Bronchus fibroblast of lung (primary cell): ENCODE data around the gene LSMEM2. TPM values are rescaled to one million over a fixed set of nuclear protein-coding genes. Genes with fewer than 3 reads are reported as not detected.

Source experiments
- total RNA-seq: library from RNA; depleted of rRNA; stranded (reverse); fragments of >200 nt; gene quantifications from 2 replicates; pipeline ENCODE4 v1.2.3, GENCODE V29; 2015

LSMEM2 gene
- total RNA-seq, result not detected in 2 replicates

DNA sequence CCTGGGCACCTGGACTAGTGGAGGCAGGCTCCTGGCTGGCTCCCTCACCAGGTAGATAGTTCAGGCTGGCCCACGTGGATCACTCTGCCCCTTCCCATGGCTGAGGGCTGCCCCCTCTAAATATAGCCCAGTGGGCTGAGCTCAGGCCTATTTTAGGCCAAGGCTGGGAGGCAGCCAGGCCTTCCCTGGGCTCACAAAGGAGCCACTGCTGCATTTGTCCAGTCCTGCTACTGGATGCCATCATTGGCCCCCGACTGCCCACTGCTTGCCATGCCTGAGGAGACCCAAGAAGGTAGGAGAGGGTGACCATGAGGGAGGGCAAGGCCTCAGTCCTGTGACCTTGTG, at the start of gene LSMEM2:
LSMEM2 (plus strand) TSS at position 208 of the 345 bp plus-strand sequence; CDS start at position 235, 27 bp downstream.

DNA sequence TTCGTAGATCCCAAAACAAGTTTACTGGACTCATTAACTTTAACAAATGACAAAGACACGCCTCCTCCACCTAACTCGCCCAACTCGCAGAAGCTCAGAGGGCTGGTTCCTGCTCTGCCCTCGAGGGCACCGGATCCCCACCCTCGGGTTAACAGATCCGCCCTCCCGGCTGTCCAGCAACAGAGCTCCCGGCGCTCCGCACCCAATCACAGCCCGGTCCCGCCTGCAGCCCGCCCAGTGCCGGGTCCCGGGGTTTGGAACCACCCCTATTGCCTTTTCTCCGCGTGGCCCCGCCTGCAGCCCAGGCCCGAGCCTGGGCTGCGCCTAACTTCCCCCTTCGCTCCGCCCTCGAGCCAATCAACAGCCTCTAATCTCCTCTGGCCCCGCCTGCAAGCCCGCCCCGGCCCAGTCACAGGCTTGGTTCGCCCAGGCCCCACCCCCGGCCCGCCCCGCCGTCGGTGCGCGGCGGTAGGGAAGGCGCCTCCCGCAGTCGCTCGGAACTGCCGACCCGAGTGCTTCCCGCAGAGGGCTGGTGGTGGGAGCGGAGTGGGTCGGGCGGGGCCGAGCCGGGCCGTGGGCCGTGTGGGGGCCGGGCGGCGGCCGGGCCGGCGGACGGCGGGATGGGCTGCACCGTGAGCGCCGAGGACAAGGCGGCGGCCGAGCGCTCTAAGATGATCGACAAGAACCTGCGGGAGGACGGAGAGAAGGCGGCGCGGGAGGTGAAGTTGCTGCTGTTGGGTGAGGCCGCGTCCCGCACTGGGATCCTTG, 43.0 kb upstream of the LSMEM2 start, which contains the start of gene GNAI2:
GNAI2 (plus strand) TSS at position 489 of the 768 bp plus-strand sequence; CDS start at position 621, 132 bp downstream.

DNA sequence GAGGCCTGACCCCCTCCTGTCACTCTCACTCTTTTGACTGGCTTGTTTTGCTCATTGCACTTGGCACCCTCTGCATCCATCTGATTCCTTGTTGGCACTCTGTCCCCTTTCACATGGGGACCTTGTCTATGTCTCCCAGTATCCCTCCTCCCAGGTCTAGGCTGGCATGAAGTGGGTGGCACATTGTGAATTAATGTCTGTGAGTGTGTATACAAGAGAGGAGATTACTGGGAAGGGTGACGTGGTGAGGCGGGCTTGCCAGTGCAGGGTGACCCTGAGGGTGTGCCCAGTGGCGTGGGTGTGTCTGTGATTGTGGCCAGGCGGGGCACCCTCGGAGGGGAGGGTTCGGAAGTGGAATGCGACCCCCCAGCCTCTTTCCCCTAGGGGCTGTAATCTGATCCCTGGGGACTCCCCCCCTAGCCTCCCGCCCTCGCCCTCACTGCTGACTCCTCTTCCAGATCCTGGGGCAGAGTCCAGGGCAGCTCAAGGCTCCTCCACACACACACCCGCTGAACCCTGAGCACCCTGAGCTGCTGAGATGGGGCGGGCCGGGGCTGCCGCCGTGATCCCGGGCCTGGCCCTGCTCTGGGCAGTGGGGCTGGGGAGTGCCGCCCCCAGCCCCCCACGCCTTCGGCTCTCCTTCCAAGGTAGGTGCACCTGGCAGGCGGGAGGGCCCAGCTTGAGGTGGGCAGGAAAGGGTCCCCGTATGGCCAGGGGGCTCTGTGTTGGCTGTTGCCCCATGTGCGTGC, 10.0 kb upstream of the LSMEM2 start, which contains the start of gene SEMA3B:
SEMA3B (plus strand) TSS at position 445 of the 749 bp plus-strand sequence; CDS start at position 539, 94 bp downstream.

DNA sequence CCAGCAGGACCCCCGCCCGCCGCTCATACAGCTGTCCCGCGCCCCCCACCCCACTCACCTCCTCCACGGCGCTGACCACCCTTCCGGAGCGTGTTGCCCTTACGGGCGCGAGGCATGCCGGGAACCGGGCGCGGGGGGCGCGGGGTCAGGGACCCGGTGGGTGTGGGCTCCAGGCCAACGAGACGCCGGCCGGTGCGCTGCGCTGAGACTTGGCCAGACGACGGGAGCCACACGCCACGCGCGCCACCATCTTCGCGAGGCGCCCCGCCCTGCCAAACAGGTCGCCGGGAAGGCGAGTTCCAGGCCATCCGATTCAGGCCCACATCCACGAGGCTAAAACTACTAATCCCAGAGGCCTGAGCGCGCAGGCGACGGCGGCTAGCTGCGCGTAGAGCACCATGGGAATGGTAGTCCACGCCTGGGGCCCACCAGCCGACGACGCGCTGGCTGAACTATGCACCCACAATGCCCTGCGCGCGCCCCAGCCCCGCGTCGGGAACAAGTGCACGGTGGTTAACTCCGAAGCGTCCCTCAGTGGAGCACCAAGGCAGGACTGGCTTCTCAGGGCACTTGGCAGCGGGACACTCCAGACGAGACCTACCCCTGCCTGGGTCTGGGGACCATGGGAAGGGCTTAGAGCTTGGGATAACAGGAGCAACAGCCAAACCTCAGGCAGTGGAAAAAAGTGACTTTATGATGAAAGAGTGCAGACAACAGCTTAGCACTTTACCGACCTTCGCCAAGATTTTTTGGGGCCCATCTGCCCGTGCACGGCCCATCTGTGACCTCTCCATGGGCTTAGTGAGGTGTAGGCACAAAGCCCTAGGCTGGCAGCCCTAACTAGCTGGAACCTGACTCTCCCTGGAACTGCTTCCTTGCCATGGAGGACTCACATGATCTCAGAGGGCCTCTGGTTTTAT, 13.5 kb downstream of the LSMEM2 start, which contains the start of gene IFRD2:
IFRD2 (minus strand) TSS at position 271 of the 920 bp plus-strand sequence; CDS start at position 116, 155 bp downstream.

DNA sequence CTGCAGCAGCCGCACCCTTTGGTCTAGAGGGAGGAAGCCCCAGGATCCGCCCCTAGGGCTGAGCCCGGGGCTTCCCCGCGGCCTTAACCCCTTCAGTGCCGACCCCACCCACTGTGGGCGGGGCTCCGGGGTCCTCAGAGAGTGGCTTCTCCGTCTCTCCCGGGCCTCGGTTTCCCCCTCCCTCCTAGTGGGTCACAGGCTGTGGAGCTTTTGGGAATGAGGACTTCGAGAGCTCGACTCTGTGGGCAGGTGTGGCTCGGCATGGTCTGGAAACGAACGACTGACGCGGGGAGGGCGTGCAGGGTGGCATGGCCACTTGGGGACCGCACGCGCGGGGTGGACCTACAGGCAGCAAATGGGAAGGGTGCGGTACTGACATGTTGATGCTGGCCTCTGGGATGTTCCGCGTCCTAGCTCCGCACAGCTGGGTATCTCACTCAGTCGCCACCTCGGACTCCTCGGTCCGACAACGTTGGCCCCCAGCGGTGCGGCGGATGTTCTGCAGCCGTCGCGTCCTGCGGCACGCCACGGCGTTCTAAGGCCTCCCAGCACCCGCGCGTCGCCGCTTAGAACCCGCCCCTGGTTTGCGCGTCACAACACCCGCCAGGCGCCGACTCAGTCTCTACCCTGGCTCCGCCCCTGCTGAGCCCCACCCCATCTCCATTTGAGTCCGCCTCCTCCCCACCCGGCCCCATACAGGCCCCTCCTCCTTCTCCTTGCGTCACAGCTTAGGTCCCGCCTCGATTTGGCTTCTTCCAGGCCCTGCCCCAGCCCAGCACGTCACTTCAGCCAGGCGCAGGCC, 20.1 kb downstream of the LSMEM2 start, which contains the start of the genes HYAL3 and NAA80:
HYAL3 (minus strand) TSS at position 570 of the 802 bp plus-strand sequence. CDS start 3,803 bp downstream, outside the sequence.
NAA80 (minus strand) TSS at position 570 of the 802 bp plus-strand sequence. CDS start 1,942 bp downstream, outside the sequence.

DNA sequence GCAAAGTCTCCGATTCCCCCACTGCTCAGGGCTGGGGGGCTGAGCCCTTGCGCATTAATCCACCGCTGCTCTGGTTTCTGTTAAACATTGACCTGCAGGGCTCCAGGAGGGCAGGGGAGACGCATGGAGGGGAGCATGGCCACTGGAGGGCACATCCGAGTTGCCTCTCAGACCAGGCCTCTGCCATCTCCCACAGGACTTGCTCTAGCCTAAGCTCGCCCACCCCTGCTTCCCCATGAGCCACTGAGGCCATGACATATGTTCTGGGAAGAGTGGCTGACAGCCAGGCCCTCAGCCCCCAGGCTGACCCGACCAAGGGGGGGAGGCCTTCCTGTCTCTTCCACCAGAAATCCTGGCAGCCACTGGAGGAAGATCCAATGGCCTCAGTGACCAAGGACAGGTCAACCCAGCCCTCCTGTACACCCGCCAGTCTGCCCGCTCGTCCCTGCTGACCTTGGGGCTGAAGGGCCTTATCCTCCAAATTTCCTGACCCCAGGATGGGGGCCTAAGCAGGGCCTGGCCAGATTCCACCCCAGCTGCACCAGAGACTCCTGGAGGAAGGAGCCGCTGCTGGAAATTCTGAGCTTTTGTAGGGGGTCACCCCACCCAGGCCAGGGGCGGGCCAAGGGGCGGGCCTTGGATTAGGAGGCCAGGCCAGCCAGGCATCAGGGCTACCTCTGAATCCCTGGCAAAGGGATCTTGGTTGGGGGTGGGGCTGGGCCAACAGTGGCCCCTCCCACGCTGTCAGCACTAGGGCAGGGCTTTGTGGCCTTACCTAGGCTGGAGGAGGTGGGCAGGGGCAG, 24.3 kb downstream of the LSMEM2 start, which contains the start of gene HYAL1:
HYAL1 (minus strand) TSS at position 562 of the 803 bp plus-strand sequence. CDS start 618 bp downstream, outside the sequence.

DNA sequence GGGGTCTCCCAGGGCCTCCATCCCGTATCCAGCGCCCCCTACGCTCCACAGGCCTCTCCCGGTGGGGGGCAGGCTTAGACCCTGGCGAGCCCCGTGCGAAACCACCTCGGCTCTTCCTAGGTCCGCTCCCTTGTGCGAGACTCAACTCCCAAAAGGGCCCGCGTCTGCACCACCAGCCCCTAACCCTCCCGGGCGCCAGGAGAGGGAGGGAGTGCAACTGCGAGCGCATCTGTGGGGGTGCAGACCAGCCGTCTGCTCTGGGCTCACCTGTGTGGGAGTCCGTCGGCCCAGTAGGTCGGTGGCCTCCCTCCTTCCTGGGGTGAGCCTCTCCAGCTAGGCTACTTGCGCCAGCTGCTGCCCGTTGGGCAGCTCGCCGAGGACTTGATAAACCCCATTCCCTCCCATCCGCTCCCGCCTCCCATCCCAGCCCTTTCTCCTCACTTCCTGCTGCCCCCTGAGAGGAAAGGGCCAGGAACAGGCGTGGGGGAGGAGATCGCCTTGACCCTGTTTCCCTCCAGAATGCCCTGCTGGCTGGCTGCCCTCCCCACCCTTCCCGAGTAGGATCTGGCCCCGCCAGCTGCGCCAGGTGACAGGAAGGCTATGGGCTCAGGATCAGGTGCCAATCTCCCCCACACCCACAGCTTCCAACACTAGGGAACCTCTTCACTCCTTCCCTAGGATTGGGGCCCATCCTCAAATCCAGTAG, 43.7 kb downstream of the LSMEM2 start, which contains the start of gene HYAL2:
HYAL2 (minus strand) TSS at position 360 of the 706 bp plus-strand sequence. CDS start 2,256 bp downstream, outside the sequence.

DNA sequence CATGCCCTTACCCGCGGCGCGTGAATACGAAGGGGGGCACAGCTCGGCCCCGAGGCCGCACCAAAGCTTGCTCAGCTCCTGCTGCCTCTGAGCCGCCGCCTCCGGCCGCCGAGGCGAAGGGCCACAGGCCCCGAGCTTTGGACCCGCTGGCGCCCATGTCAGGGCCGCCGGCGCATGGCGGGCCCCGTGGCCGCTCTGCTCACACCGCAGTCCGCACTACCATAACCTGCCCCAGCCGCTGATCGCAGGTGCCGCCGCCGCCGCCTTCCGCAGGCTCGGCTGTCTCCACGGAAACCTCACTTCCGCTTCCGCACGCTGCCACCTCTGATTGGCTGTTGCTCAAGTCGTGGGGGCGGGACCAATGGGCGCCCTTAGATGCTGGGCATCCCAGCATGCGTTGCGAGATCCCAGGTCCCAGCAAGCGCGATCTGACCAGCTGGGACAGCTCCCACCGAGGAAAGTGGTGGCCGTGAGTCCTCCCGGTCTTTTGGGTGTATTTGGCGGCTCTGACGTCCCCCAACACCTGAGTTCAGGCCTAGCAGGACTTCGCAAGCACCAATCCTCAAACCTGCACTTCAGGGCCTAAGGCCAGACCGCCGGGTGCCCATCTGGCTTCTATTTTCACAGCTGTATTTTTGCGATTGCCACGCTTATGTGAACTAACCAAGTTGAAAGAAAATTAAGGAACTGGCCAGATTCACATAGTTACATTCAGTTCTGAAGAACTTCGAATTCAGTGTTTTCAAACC, 49.2 kb downstream of the LSMEM2 start, which contains the start of gene TUSC2:
TUSC2 (minus strand) TSS at position 281 of the 749 bp plus-strand sequence; CDS start at position 157, 124 bp downstream.

Other genes with a start within 250 kb of the LSMEM2 start
- 46.5 and 58.2 TPM in 2 replicates for gene RBM5, start 190.2 kb upstream of the LSMEM2 start, total RNA-seq
- 40.2 and 41.5 TPM in 2 replicates for gene SEMA3F, start 123.8 kb upstream of the LSMEM2 start, total RNA-seq
- gene GNAT1, start 87.5 kb upstream of the LSMEM2 start, total RNA-seq, result not detected in 2 replicates
- gene SLC38A3, start 73.8 kb upstream of the LSMEM2 start, total RNA-seq, result 0.30 TPM in 1 of 2 replicates, not detected in the other
- 314 and 324 TPM in 2 replicates for gene GNAI2, start 42.9 kb upstream of the LSMEM2 start, total RNA-seq
- gene SEMA3B, start 9.9 kb upstream of the LSMEM2 start, total RNA-seq, result 14.3 and 15.3 TPM in 2 replicates
- 95.1 and 101 TPM in 2 replicates for gene IFRD2, start 13.3 kb downstream of the LSMEM2 start, total RNA-seq
- gene HYAL3, start 20.3 kb downstream of the LSMEM2 start, total RNA-seq, result 3.9 and 4.8 TPM in 2 replicates
- 21.7 and 23.7 TPM in 2 replicates for gene NAA80, start 20.3 kb downstream of the LSMEM2 start, total RNA-seq
- gene HYAL1, start 24.5 kb downstream of the LSMEM2 start, total RNA-seq, result 3.1 and 3.4 TPM in 2 replicates
- gene HYAL2, start 43.7 kb downstream of the LSMEM2 start, total RNA-seq, result 82.4 and 84.6 TPM in 2 replicates
- gene TUSC2, start 49.1 kb downstream of the LSMEM2 start, total RNA-seq, result 27.6 and 39.3 TPM in 2 replicates
- gene RASSF1, start 61.7 kb downstream of the LSMEM2 start, total RNA-seq, result 36.3 and 38.7 TPM in 2 replicates
- gene ZMYND10, start 66.6 kb downstream of the LSMEM2 start, total RNA-seq, result 0.34 and 1.3 TPM in 2 replicates
- gene NPRL2, start 71.7 kb downstream of the LSMEM2 start, total RNA-seq, result 25.1 and 27.9 TPM in 2 replicates
- gene CYB561D2, start 71.8 kb downstream of the LSMEM2 start, total RNA-seq, result 30.3 and 31.9 TPM in 2 replicates
- 52.5 and 56.2 TPM in 2 replicates for gene TMEM115, start 80.4 kb downstream of the LSMEM2 start, total RNA-seq
- 0.15 and 0.17 TPM in 2 replicates for gene CACNA2D2, start 224.5 kb downstream of the LSMEM2 start, total RNA-seq